ENCODE measurements around the gene TMEM184B.

DNA sequence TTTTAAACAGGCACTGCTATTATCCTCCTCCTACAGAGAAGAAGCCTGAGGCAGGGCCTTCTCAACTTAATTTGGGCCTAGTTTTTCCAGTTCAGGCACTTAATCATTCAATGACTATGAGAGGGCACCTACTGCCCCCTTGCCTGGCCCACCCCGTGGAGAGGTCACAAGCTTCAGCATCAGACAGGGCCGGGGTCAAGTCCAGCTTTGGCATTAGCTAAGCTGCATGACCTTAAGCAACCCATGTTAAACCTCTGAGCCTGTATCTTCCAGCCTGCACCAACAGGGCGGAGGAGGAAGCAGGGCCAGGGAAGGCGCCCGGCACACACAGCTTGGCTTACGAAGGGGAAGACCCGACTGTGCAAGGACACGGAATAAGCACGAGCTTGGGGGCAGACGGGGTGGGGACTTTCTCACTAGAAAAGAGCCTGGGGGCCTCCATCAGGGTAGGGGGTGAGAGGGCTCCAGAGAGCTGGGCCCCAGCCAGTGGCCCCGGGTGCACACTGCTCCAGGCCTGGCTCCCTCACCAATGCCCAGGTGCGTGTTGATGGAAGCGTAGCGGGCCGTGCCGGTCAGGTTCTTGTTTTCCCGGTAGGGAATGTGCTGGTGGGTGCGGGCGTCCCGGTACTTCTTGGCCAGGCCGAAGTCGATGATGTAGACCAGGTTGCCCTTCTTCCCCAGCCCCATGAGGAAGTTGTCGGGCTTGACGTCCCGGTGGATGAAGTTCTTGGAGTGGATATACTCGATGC, 27.6 kb upstream of the TMEM184B start:
- TF ChIP-seq, protein P1, sequence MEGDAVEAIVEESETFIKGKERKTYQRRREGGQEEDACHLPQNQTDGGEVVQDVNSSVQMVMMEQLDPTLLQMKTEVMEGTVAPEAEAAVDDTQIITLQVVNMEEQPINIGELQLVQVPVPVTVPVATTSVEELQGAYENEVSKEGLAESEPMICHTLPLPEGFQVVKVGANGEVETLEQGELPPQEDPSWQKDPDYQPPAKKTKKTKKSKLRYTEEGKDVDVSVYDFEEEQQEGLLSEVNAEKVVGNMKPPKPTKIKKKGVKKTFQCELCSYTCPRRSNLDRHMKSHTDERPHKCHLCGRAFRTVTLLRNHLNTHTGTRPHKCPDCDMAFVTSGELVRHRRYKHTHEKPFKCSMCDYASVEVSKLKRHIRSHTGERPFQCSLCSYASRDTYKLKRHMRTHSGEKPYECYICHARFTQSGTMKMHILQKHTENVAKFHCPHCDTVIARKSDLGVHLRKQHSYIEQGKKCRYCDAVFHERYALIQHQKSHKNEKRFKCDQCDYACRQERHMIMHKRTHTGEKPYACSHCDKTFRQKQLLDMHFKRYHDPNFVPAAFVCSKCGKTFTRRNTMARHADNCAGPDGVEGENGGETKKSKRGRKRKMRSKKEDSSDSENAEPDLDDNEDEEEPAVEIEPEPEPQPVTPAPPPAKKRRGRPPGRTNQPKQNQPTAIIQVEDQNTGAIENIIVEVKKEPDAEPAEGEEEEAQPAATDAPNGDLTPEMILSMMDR (IDR thresholded peaks at IDR 0.05), result no peak
- TF ChIP-seq POLR2A (IDR thresholded peaks at IDR 0.05; ENCODE audit: low read depth), result no peak
